ENCODE results near the gene HLCS. TPM values are rescaled to one million over a fixed set of nuclear protein-coding genes. Genes with fewer than 3 reads are reported as not detected.

The HLCS gene
- total RNA-seq, 1 experiment from 2014 or later, result 12.7 TPM

DNA sequence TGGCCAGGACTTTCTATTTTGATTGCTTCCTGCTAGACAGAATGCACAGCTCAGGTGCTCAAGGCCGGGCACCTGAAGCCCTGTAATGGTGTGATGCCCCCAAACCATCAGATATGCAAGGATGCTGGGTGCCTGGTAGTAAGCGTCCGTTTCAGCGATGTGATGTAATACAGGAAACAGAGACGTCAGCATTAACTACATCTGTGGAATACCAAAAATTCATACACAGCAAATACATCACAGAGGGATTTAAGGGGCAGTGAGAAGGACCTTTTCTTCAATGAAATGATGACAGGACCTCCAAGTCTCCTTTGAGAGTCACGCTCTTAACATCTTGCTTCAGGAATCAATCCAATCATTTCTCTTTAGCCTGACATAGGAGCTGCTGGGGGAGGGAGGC lies 203.2 kb downstream of the HLCS start:
- H3K56ac ChIP-seq (ENCODE audit: insufficient read length, low read depth, low read length), result no peak overlapping the region
- no peak overlapping the region for H4K8ac ChIP-seq (replicated peaks; ENCODE audit: insufficient read length, low read depth, low read length)
- no peak overlapping the region for H3K27ac ChIP-seq (ENCODE audit: insufficient read length, low read depth, low read length)
- WGBS (ENCODE audit: extremely low coverage, insufficient read length, low lambda C conversion rate), result no CpG with 5 or more reads among the region's 6 CpGs
- H4K91ac ChIP-seq (ENCODE audit: insufficient read length, low read depth, low read length), result no peak overlapping the region
- no peak overlapping the region for H3K14ac ChIP-seq (ENCODE audit: insufficient read depth, low read length)
- H4K20me1 ChIP-seq (ENCODE audit: control insufficient read depth, insufficient read depth, insufficient read length), result no peaks in the 10 kb centered on the region
- peaks cover 0 to 2% (median 0%) of the 10 kb centered on the region in 3 experiments; a peak in 1 of 7 replicates for H3K36me3 Mint-ChIP-seq (ENCODE audit: insufficient read depth in 1 of 3, low read depth in 3 of 3)
- no peak overlapping the region for H3K9ac ChIP-seq (ENCODE audit: extremely low read depth, insufficient read length, low read length)
- H2AFZ ChIP-seq (ENCODE audit: low read length), result no peak overlapping the region
- H2BK20ac ChIP-seq (ENCODE audit: low read depth, low read length, poor library complexity, severe bottlenecking), result no peak overlapping the region
- no peak overlapping the region for H2BK120ac ChIP-seq (ENCODE audit: low read depth, low read length, poor library complexity, severe bottlenecking)
- no peak overlapping the region for H2BK5ac ChIP-seq (ENCODE audit: insufficient read length, low read length)
- no peak overlapping the region for H2AK5ac ChIP-seq (ENCODE audit: insufficient read length, low read length)
- H3K4me3 Mint-ChIP-seq, result no peak overlapping the region
- no peak for DNase-seq
- no peak overlapping the region for H4K5ac ChIP-seq (ENCODE audit: insufficient read length, low read depth, low read length)
- H3K9me3 Mint-ChIP-seq, result no peaks in the 10 kb centered on the region
- no peaks in the 10 kb centered on the region for H3K27me3 ChIP-seq (ENCODE audit: insufficient read depth, low read length)
- H2BK15ac ChIP-seq (ENCODE audit: low read depth, low read length), result no peak overlapping the region
- H3K79me1 ChIP-seq (ENCODE audit: insufficient read depth, low read depth, low read length, poor library complexity, severe bottlenecking), result no peaks in the 10 kb centered on the region
- no peaks in the 10 kb centered on the region for H3K27me3 Mint-ChIP-seq (ENCODE audit: low read depth)
- H3K4me1 Mint-ChIP-seq, result peaks cover 13 to 21% of the 10 kb centered on the region in 2 experiments
- H3K4ac ChIP-seq (ENCODE audit: low read depth, low read length), result no peak overlapping the region
- no peaks in the 10 kb centered on the region for H3K79me2 ChIP-seq (ENCODE audit: insufficient read depth, low read length)
- TF ChIP-seq, protein P1, sequence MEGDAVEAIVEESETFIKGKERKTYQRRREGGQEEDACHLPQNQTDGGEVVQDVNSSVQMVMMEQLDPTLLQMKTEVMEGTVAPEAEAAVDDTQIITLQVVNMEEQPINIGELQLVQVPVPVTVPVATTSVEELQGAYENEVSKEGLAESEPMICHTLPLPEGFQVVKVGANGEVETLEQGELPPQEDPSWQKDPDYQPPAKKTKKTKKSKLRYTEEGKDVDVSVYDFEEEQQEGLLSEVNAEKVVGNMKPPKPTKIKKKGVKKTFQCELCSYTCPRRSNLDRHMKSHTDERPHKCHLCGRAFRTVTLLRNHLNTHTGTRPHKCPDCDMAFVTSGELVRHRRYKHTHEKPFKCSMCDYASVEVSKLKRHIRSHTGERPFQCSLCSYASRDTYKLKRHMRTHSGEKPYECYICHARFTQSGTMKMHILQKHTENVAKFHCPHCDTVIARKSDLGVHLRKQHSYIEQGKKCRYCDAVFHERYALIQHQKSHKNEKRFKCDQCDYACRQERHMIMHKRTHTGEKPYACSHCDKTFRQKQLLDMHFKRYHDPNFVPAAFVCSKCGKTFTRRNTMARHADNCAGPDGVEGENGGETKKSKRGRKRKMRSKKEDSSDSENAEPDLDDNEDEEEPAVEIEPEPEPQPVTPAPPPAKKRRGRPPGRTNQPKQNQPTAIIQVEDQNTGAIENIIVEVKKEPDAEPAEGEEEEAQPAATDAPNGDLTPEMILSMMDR (conservative IDR thresholded peaks at IDR 0.05), result no peak
- no peaks in the 10 kb centered on the region for H3K23me2 ChIP-seq (ENCODE audit: insufficient read length, low read depth, low read length, poor library complexity, severe bottlenecking)
- no peak overlapping the region for H3K18ac ChIP-seq (ENCODE audit: insufficient read length, low read depth, low read length)
- no peak overlapping the region for H2BK12ac ChIP-seq (ENCODE audit: insufficient read length, low read depth, low read length)
- H3K27ac Mint-ChIP-seq, result no peak overlapping the region; a peak in 1 of 7 replicates
- no peaks in the 10 kb centered on the region; the same call in 1 of the 2 replicates for H3K4me1 ChIP-seq (ENCODE audit: insufficient read depth, low read length)
- H3T11ph ChIP-seq (ENCODE audit: low read length), result no peak overlapping the region
- H3K23ac ChIP-seq (ENCODE audit: insufficient read length, low read depth, low read length), result no peak overlapping the region
- no peak overlapping the region for H3K4me2 ChIP-seq (ENCODE audit: insufficient read depth, insufficient read length, low read length)
- no peaks in the 10 kb centered on the region for H3K9me3 ChIP-seq (ENCODE audit: control insufficient read depth, low read depth, low read length)

Data from H9 (cell line).